ENCODE measurements around the gene DMRTC1B. TPM values are rescaled to one million over a fixed set of nuclear protein-coding genes. Genes with fewer than 3 reads are reported as not detected.
"Not testable (repeated sequence)": the region's sequence is repeated elsewhere in the genome, so short reads cannot be mapped to it uniquely, and the experiment has no call there.

DMRTC1B gene
- polyA plus RNA-seq, 3 donors, result not detected

DNA sequence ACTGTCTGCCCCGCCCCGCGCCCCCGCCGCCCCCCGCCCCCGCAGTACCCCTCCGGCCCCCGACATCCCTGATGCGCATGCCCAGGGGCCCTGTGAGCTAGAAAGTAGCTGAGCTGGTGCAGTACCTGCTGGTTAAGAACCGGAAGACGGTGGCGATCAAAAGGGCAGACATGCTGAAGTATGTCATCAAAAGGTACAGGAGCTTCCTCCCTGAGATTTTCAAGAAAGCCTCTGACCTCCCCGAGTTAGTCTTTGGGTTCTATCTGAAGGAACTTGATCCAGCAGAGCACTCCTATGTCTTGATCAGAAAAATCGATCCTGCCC, 739 bp downstream of the DMRTC1B start:
- DNase-seq; intact Hi-C loops (cut with micrococcal nuclease); H2AFZ ChIP-seq (ENCODE audit: insufficient read depth, low read depth, low read length, poor library complexity, severe bottlenecking); H3K4me1 Mint-ChIP-seq; H3K36me3 Mint-ChIP-seq; H3K4me3 ChIP-seq (replicated peaks in 1 of 3; ENCODE audit: low read depth in 2 of 3, low read length in 3 of 3); H3K4me2 ChIP-seq (replicated peaks; ENCODE audit: extremely low read depth, low read length, poor library complexity, severe bottlenecking); H4K20me1 ChIP-seq (ENCODE audit: insufficient read depth, low read length); H3K36me3 ChIP-seq (replicated peaks in 1 of 2; ENCODE audit: control insufficient read depth in 1 of 2, insufficient read depth in 2 of 2, low read length in 2 of 2); H3K4me3 Mint-ChIP-seq; H3K9me3 ChIP-seq (replicated peaks in 1 of 2; ENCODE audit: control insufficient read depth in 1 of 2, insufficient read depth in 1 of 2, low read length in 2 of 2); H3K27me3 Mint-ChIP-seq (ENCODE audit: low read depth in 3 of 3); H3K9ac ChIP-seq (ENCODE audit: insufficient read depth, low read length, poor library complexity, severe bottlenecking); H3K4me1 ChIP-seq (ENCODE audit: control insufficient read depth in 1 of 2, insufficient read depth in 2 of 2, low read length in 2 of 2); H3K27ac Mint-ChIP-seq; H3K27me3 ChIP-seq (ENCODE audit: control insufficient read depth in 2 of 2, insufficient read depth in 2 of 2, low read length in 2 of 2); H3K27ac ChIP-seq (ENCODE audit: low read depth in 1 of 2, low read length in 2 of 2); H3K9me3 Mint-ChIP-seq; H3K79me2 ChIP-seq (ENCODE audit: insufficient read depth, low read length): not testable (repeated sequence)
- no CpG with 5 or more reads among the region's 15 CpGs for WGBS (ENCODE audit: insufficient coverage)

DNA sequence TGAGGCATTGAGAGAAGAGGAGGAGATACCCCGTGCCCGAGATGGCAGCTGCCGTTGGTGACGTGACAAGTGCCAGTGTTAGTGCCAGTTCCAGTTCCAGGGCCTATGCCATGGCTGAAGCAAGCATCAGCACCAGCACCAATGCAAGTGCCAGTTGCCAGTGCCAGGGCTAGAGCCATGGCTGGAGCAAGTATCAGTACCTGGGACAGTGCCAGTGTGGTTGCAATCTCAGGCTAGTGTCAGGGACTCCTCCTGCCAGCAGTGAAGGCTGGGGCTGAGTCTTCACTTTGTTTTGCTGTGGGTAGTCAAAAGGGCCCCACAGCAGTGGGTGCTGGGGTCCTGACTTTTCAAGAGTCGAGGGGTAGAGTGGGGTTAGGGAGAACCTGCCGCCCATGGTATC, 1.5 kb downstream of the DMRTC1B start:
- H3K4me3 ChIP-seq (replicated peaks in 1 of 3; ENCODE audit: low read depth in 2 of 3, low read length in 3 of 3); H2AFZ ChIP-seq (ENCODE audit: insufficient read depth, low read depth, low read length, poor library complexity, severe bottlenecking); H3K4me3 Mint-ChIP-seq; H3K27ac ChIP-seq (ENCODE audit: low read depth in 1 of 2, low read length in 2 of 2); H3K27ac Mint-ChIP-seq; H3K27me3 Mint-ChIP-seq (ENCODE audit: low read depth in 3 of 3); DNase-seq; intact Hi-C loops (cut with micrococcal nuclease); H4K20me1 ChIP-seq (ENCODE audit: insufficient read depth, low read length); H3K9me3 ChIP-seq (replicated peaks in 1 of 2; ENCODE audit: control insufficient read depth in 1 of 2, insufficient read depth in 1 of 2, low read length in 2 of 2); H3K36me3 ChIP-seq (replicated peaks in 1 of 2; ENCODE audit: control insufficient read depth in 1 of 2, insufficient read depth in 2 of 2, low read length in 2 of 2); H3K9me3 Mint-ChIP-seq; H3K36me3 Mint-ChIP-seq; H3K9ac ChIP-seq (ENCODE audit: insufficient read depth, low read length, poor library complexity, severe bottlenecking); H3K4me1 ChIP-seq (ENCODE audit: control insufficient read depth in 1 of 2, insufficient read depth in 2 of 2, low read length in 2 of 2); H3K79me2 ChIP-seq (ENCODE audit: insufficient read depth, low read length); H3K27me3 ChIP-seq (ENCODE audit: control insufficient read depth in 2 of 2, insufficient read depth in 2 of 2, low read length in 2 of 2); H3K4me1 Mint-ChIP-seq; H3K4me2 ChIP-seq (replicated peaks; ENCODE audit: extremely low read depth, low read length, poor library complexity, severe bottlenecking): not testable (repeated sequence)
- WGBS (ENCODE audit: insufficient coverage), result no CpG with 5 or more reads among the region's 6 CpGs

DNA sequence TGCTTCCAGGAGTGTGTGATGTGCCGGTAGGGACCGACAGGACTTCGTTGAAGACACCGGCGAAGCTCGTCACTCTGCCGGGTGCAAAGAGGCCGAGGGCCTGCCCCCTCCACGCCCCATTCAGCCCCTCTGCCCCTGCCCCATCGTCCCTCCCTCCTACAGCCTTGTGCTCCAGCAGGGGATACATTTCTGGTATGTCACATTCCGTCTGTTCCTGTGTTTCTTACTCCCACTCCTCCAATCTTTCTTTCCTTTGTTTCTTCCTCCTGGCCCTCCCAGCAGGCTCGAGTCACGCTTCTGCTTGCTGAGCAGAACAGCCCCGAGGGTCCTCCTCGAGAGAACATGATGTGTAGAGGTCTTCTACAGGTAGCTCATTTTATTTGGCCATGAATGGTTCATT, 5.9 kb downstream of the DMRTC1B start, which contains the start of gene FAM236B:
Gene FAM236B (minus strand): TSS at position 101 of the 400 bp plus-strand sequence. CDS start 100 bp downstream, at position 1.
- H3K9me3 Mint-ChIP-seq; H2AFZ ChIP-seq (ENCODE audit: insufficient read depth, low read depth, low read length, poor library complexity, severe bottlenecking); H3K4me1 ChIP-seq (ENCODE audit: control insufficient read depth in 1 of 2, insufficient read depth in 2 of 2, low read length in 2 of 2); H3K4me3 Mint-ChIP-seq; H3K36me3 Mint-ChIP-seq; H3K4me3 ChIP-seq (replicated peaks in 1 of 3; ENCODE audit: low read depth in 2 of 3, low read length in 3 of 3); H3K27ac Mint-ChIP-seq; intact Hi-C loops (cut with micrococcal nuclease); H3K36me3 ChIP-seq (replicated peaks in 1 of 2; ENCODE audit: control insufficient read depth in 1 of 2, insufficient read depth in 2 of 2, low read length in 2 of 2); H3K4me1 Mint-ChIP-seq; H3K27me3 Mint-ChIP-seq (ENCODE audit: low read depth in 3 of 3); H3K4me2 ChIP-seq (replicated peaks; ENCODE audit: extremely low read depth, low read length, poor library complexity, severe bottlenecking); H3K27ac ChIP-seq (ENCODE audit: low read depth in 1 of 2, low read length in 2 of 2); H3K9me3 ChIP-seq (replicated peaks in 1 of 2; ENCODE audit: control insufficient read depth in 1 of 2, insufficient read depth in 1 of 2, low read length in 2 of 2); DNase-seq; H3K9ac ChIP-seq (ENCODE audit: insufficient read depth, low read length, poor library complexity, severe bottlenecking); H3K27me3 ChIP-seq (ENCODE audit: control insufficient read depth in 2 of 2, insufficient read depth in 2 of 2, low read length in 2 of 2); H3K79me2 ChIP-seq (ENCODE audit: insufficient read depth, low read length); H4K20me1 ChIP-seq (ENCODE audit: insufficient read depth, low read length): not testable (repeated sequence)
- WGBS (ENCODE audit: insufficient coverage), result no CpG with 5 or more reads among the region's 15 CpGs

DNA sequence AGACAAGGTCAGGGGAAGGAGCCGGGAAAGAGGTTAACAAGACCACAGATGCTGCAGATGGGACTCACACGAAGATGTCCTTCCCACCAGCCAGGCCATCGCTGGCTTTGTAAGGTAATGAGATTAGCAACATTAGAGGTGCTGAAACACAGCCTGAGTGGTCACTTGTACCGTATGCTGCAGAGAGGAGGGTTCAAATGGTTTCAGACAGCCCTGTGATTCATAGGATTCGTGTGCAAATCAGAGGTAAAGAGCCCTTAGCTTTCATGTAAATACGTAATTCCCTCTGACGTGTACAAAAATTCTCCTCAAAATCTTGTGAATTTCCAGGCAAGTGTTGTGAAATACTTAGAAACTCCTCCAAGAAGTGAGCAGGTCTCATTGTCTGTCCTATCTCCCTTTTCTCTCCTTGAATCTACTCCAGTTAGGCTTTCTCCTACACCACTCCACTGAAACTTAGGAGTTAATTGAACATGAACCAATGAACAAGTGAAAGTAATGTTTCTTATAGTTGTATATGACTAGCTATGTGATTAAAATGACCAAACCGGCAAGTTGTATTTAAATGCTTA, 6.8 kb downstream of the DMRTC1B start:
- H3K9me3 Mint-ChIP-seq; intact Hi-C loops (cut with micrococcal nuclease): not testable (repeated sequence)

More for the DNA sequence above, 6.8 kb downstream of the DMRTC1B start:
- not testable (repeated sequence) for H3K79me2 ChIP-seq (ENCODE audit: insufficient read depth, low read length); H3K4me1 Mint-ChIP-seq; H4K20me1 ChIP-seq (ENCODE audit: insufficient read depth, low read length); H3K36me3 ChIP-seq (replicated peaks in 1 of 2; ENCODE audit: control insufficient read depth in 1 of 2, insufficient read depth in 2 of 2, low read length in 2 of 2); H3K9me3 ChIP-seq (replicated peaks in 1 of 2; ENCODE audit: control insufficient read depth in 1 of 2, insufficient read depth in 1 of 2, low read length in 2 of 2); H2AFZ ChIP-seq (ENCODE audit: insufficient read depth, low read depth, low read length, poor library complexity, severe bottlenecking); H3K27ac ChIP-seq (ENCODE audit: low read depth in 1 of 2, low read length in 2 of 2); H3K36me3 Mint-ChIP-seq; H3K4me3 Mint-ChIP-seq; H3K4me3 ChIP-seq (replicated peaks in 1 of 3; ENCODE audit: low read depth in 2 of 3, low read length in 3 of 3); DNase-seq; H3K9ac ChIP-seq (ENCODE audit: insufficient read depth, low read length, poor library complexity, severe bottlenecking); H3K4me1 ChIP-seq (ENCODE audit: control insufficient read depth in 1 of 2, insufficient read depth in 2 of 2, low read length in 2 of 2); H3K4me2 ChIP-seq (replicated peaks; ENCODE audit: extremely low read depth, low read length, poor library complexity, severe bottlenecking); H3K27ac Mint-ChIP-seq; H3K27me3 Mint-ChIP-seq (ENCODE audit: low read depth in 3 of 3); H3K27me3 ChIP-seq (ENCODE audit: control insufficient read depth in 2 of 2, insufficient read depth in 2 of 2, low read length in 2 of 2)
- WGBS (ENCODE audit: insufficient coverage), result no CpG with 5 or more reads among the region's 8 CpGs

Measured in CD14-positive monocyte (primary cell).